MCF 10A (cell line): Measurements from ENCODE around the gene TANC1. TPM values are rescaled to one million over a fixed set of nuclear protein-coding genes. Genes with fewer than 3 reads are reported as not detected.

Experiments used
- BruUV-seq: library from RNA; stranded (reverse); fragments of 400-500 nt; replicated peaks from 2 replicates; lab custom pipeline; 2021; lab: Mats Ljungman, UMichigan
- CTCF ChIA-PET: fragments of 300-600 bp; sonication (Branson Sonifier 250); formaldehyde crosslinking; extraction: SDS; loops from one replicate; lab custom pipeline; 2021; ENCODE audit warnings: antibody characterized with exemption, inconsistent platforms; lab: Yijun Ruan, JAX
- POLR2A ChIA-PET: fragments of 300-600, 350-650 bp; sonication (Branson Sonifier 250); formaldehyde crosslinking; extraction: SDS; loops from one replicate; lab custom pipeline; 2020; ENCODE audit warnings: antibody characterized with exemption, inconsistent platforms; lab: Yijun Ruan, JAX
- DNase-seq: peaks from one replicate; pipeline ENCODE4 v3.0.0-alpha.2; 2018; ENCODE audit not compliant: unreplicated experiment
- H3K27ac Mint-ChIP-seq: one replicate; pipeline ENCODE4 v1.8.0; 2022; ENCODE audit warnings: mild to moderate bottlenecking, low read depth, mixed read lengths; ENCODE audit not compliant: unreplicated experiment
- H3K27me3 Mint-ChIP-seq: one replicate; pipeline ENCODE4 v1.8.0; 2022; ENCODE audit warnings: mixed read lengths; ENCODE audit not compliant: insufficient read depth, unreplicated experiment
- H3K36me3 Mint-ChIP-seq: one replicate; pipeline ENCODE4 v1.8.0; 2022; ENCODE audit warnings: mild to moderate bottlenecking, moderate library complexity, mixed read lengths; ENCODE audit not compliant: insufficient read depth, unreplicated experiment
- H3K4me1 Mint-ChIP-seq: one replicate; pipeline ENCODE4 v1.8.0; 2022; ENCODE audit warnings: mixed read lengths; ENCODE audit not compliant: insufficient read depth, unreplicated experiment
- H3K4me3 Mint-ChIP-seq: one replicate; pipeline ENCODE4 v1.8.0; 2022; ENCODE audit warnings: mild to moderate bottlenecking, moderate library complexity, mixed read lengths; ENCODE audit not compliant: unreplicated experiment
- H3K9me3 Mint-ChIP-seq: one replicate; pipeline ENCODE4 v1.8.0; 2022; ENCODE audit warnings: mixed read lengths; ENCODE audit not compliant: unreplicated experiment
- CTCF ChIP-seq: fragments of 200-600 bp; IDR thresholded peaks from one replicate; pipeline ENCODE4 v1.8.0; 2022; ENCODE audit warnings: antibody characterized with exemption, mild to moderate bottlenecking; ENCODE audit not compliant: unreplicated experiment
- intact Hi-C: fragments of 100-400 bp; cut with micrococcal nuclease; formaldehyde crosslinking; loops from 2 replicates; pipeline ENCODE4 v1.14.1; 2022
- total RNA-seq: library from RNA; stranded (reverse); gene quantifications from 2 replicates; pipeline ENCODE4 v1.2.3, GENCODE V29; 2022

The TANC1 gene
- total RNA-seq, 1 experiment from 2014 or later: 35.3 TPM

GRCh38 chr2:159066541-159067156, 98.2 kb downstream of the TANC1 start:
- TF ChIP-seq CTCF: no peak
- Mint-ChIP-seq H3K4me1 (peaks cover 24% of the 10 kb centered on the region), H3K27me3 (no peaks in the 10 kb centered on the region), H3K27ac (no peak overlapping the region), H3K9me3 (no peaks in the 10 kb centered on the region), H3K4me3 (no peak overlapping the region), H3K36me3 (peaks cover 23% of the 10 kb centered on the region)
- BruUV-seq: no TSS peak
- DNase-seq: peak; percentile 36
- intact Hi-C loops: no loop called here
- CTCF ChIA-PET: no interaction called here
- POLR2A ChIA-PET: interaction anchor here (1.0 to 2.1 kb wide), 3 partner anchors 9 to 98 kb away, joined by 3 to 4 read pairs (median 4); partner anchors contain the start of gene TANC1

- Mint-ChIP-seq H3K27me3 (no peaks in the 10 kb centered on the region), H3K9me3 (no peaks in the 10 kb centered on the region), H3K4me1 (peaks cover 28% of the 10 kb centered on the region), H3K27ac (no peak overlapping the region), H3K4me3 (no peak overlapping the region), H3K36me3 (peaks cover 33% of the 10 kb centered on the region)
- intact Hi-C loops: no loop called here
- POLR2A ChIA-PET: interaction anchor here (0.6 to 2.1 kb wide), 6 partner anchors 8 to 174 kb away, joined by 3 to 4 read pairs (median 3); no protein-coding TSS in a partner anchor
- CTCF ChIA-PET: interaction anchor here (0.7 kb wide), 1 partner anchor 85 kb away, joined by 3 read pairs; no protein-coding TSS in a partner anchor
- BruUV-seq: no TSS peak
- DNase-seq: no peak
- TF ChIP-seq CTCF: no peak
These were observed 99.5 kb downstream of the TANC1 start for GRCh38 chr2:159067971-159068370.

GRCh38 chr2:159069229-159069628, 100.8 kb downstream of the TANC1 start:
- ChIA-PET POLR2A (interaction anchor here (0.6 to 1.4 kb wide), 4 partner anchors 22 to 217 kb away, joined by 3 to 5 read pairs (median 4); no protein-coding TSS in a partner anchor), CTCF (interaction anchor here (0.6 to 1.2 kb wide), 8 partner anchors 10 to 1487 kb away, joined by 3 to 5 read pairs (median 3); no protein-coding TSS in a partner anchor)
- TF ChIP-seq CTCF: no peak
- H3K4me3 Mint-ChIP-seq: no peak overlapping the region
- no peak for DNase-seq
- peaks cover 33% of the 10 kb centered on the region for H3K36me3 Mint-ChIP-seq
- BruUV-seq: no TSS peak
- H3K27ac Mint-ChIP-seq: peak overlapping the region; percentile 47
- intact Hi-C loops: no loop called here
- H3K27me3 Mint-ChIP-seq: no peaks in the 10 kb centered on the region
- H3K9me3 Mint-ChIP-seq: no peaks in the 10 kb centered on the region
- H3K4me1 Mint-ChIP-seq: peaks cover 36% of the 10 kb centered on the region

- CTCF ChIA-PET: interaction anchor here (0.6 to 1.7 kb wide), 6 partner anchors 9 to 479 kb away, joined by 3 to 7 read pairs (median 3); no protein-coding TSS in a partner anchor
- intact Hi-C loops: no loop called here
- Mint-ChIP-seq H3K36me3 (peaks cover 36% of the 10 kb centered on the region), H3K4me3 (no peak overlapping the region), H3K9me3 (no peaks in the 10 kb centered on the region), H3K27ac (peak overlapping the region; percentile 47), H3K27me3 (no peaks in the 10 kb centered on the region), H3K4me1 (peaks cover 26% of the 10 kb centered on the region)
- DNase-seq: no peak
- no peak for TF ChIP-seq CTCF
- BruUV-seq: no TSS peak
- POLR2A ChIA-PET: interaction anchor here (0.6 to 1.4 kb wide), 7 partner anchors 21 to 216 kb away, joined by 3 to 5 read pairs (median 3); no protein-coding TSS in a partner anchor
These were observed 101.8 kb downstream of the TANC1 start for GRCh38 chr2:159070235-159070634.
